CD4-positive, alpha-beta T cell (primary cell): Measurements from ENCODE around the gene ANKRD65. TPM values are rescaled to one million over a fixed set of nuclear protein-coding genes. Genes with fewer than 3 reads are reported as not detected.

ENCODE experiments used
- total RNA-seq, 174 experiments: library from RNA in 2 of 174; stranded (reverse) in 2 of 174; gene quantifications; one replicate each; pipeline ENCODE4 v1.2.3 and lab custom pipeline; 2021 to 2026

ANKRD65 gene
- total RNA-seq, 2 experiments from 2014 or later, result not detected

Other genes starting within 250 kb of the ANKRD65 start
- under 1 TPM; 0.11 to 0.59 TPM for gene TTLL10, start 247.4 kb downstream of the ANKRD65 start, total RNA-seq
- gene TNFRSF18, start 214.7 kb downstream of the ANKRD65 start, total RNA-seq, result 10 to 100 TPM; 14.8 to 17.8 TPM
- 10 to 100 TPM; 27.6 to 28.6 TPM for gene TNFRSF4, start 207.1 kb downstream of the ANKRD65 start, total RNA-seq
- 10 to 100 TPM; 66.3 to 71.0 TPM for gene SDF4, start 189.3 kb downstream of the ANKRD65 start, total RNA-seq
- gene B3GALT6, start 189.0 kb downstream of the ANKRD65 start, total RNA-seq, result 1 to 10 TPM; 4.9 to 5.1 TPM
- 1 to 10 TPM; 3.4 to 4.8 TPM for gene C1QTNF12, start 174.6 kb downstream of the ANKRD65 start, total RNA-seq
- 10 to 100 TPM; 41.4 to 41.5 TPM for gene UBE2J2, start 147.4 kb downstream of the ANKRD65 start, total RNA-seq
- 10 to 100 TPM; 12.0 to 13.3 TPM for gene SCNN1D, start 140.8 kb downstream of the ANKRD65 start, total RNA-seq
- 10 to 100 TPM; 45.3 to 46.4 TPM for gene ACAP3, start 113.3 kb downstream of the ANKRD65 start, total RNA-seq
- gene PUSL1, start 112.7 kb downstream of the ANKRD65 start, total RNA-seq, result 10 to 100 TPM; 18.1 to 19.2 TPM
- gene INTS11, start 96.6 kb downstream of the ANKRD65 start, total RNA-seq, result 100 to 1,000 TPM; 130 to 137 TPM
- 10 to 100 TPM; 11.6 to 12.9 TPM for gene CPTP, start 96.5 kb downstream of the ANKRD65 start, total RNA-seq
- 1 to 10 TPM; 3.3 to 3.4 TPM for gene TAS1R3, start 90.0 kb downstream of the ANKRD65 start, total RNA-seq
- gene DVL1, start 71.9 kb downstream of the ANKRD65 start, total RNA-seq, result 10 to 100 TPM; 44.9 to 45.5 TPM
- gene MXRA8, start 62.7 kb downstream of the ANKRD65 start, total RNA-seq, result 1 to 10 TPM; 1.6 to 2.9 TPM
- gene AURKAIP1, start 46.1 kb downstream of the ANKRD65 start, total RNA-seq, result 10 to 100 TPM; 59.2 to 64.6 TPM
- 100 to 1,000 TPM; 274 to 281 TPM for gene CCNL2, start 21.9 kb downstream of the ANKRD65 start, total RNA-seq
- 100 to 1,000 TPM in 1 of 2 experiments, 10 to 100 TPM in 1; 99.9 to 103 TPM for gene MRPL20, start 14.0 kb downstream of the ANKRD65 start, total RNA-seq
- gene VWA1, start 14.4 kb upstream of the ANKRD65 start, total RNA-seq, result not detected
- under 1 TPM; 0.28 to 0.74 TPM for gene ATAD3C, start 28.4 kb upstream of the ANKRD65 start, total RNA-seq
- 10 to 100 TPM; 44.3 to 49.1 TPM for gene ATAD3B, start 50.5 kb upstream of the ANKRD65 start, total RNA-seq
- 10 to 100 TPM; 17.0 to 19.5 TPM for gene ATAD3A, start 90.9 kb upstream of the ANKRD65 start, total RNA-seq
- 1 to 10 TPM in 1 of 2 experiments, under 1 TPM in 1; 0.75 to 1.5 TPM for gene TMEM240, start 119.3 kb upstream of the ANKRD65 start, total RNA-seq
- gene SSU72, start 153.6 kb upstream of the ANKRD65 start, total RNA-seq, result 100 to 1,000 TPM in 1 of 2 experiments, 10 to 100 TPM in 1; 95.4 to 101 TPM
- gene FNDC10, start 178.9 kb upstream of the ANKRD65 start, total RNA-seq, result 1 to 10 TPM; 1.0 to 1.3 TPM
- gene MIB2, start 194.2 kb upstream of the ANKRD65 start, total RNA-seq, result 10 to 100 TPM; 58.3 to 59.4 TPM
- gene MMP23B, start 210.9 kb upstream of the ANKRD65 start, total RNA-seq, result 1 to 10 TPM; 3.0 to 3.7 TPM
- gene CDK11B, start 237.7 kb upstream of the ANKRD65 start, total RNA-seq, result 10 to 100 TPM; 49.8 to 52.0 TPM